Non-pigmented ciliary epithelial cell (primary cell): ENCODE data around the gene SLC35E1.
"Not testable (repeated sequence)": the region's sequence is repeated elsewhere in the genome, so short reads cannot be mapped to it uniquely, and the experiment has no call there.

Source experiments
- DNase-seq: peaks from one replicate; pipeline ENCODE4 v3.0.0-alpha.2; 2010; ENCODE audit warnings: low read depth

The SLC35E1 gene

DNA sequence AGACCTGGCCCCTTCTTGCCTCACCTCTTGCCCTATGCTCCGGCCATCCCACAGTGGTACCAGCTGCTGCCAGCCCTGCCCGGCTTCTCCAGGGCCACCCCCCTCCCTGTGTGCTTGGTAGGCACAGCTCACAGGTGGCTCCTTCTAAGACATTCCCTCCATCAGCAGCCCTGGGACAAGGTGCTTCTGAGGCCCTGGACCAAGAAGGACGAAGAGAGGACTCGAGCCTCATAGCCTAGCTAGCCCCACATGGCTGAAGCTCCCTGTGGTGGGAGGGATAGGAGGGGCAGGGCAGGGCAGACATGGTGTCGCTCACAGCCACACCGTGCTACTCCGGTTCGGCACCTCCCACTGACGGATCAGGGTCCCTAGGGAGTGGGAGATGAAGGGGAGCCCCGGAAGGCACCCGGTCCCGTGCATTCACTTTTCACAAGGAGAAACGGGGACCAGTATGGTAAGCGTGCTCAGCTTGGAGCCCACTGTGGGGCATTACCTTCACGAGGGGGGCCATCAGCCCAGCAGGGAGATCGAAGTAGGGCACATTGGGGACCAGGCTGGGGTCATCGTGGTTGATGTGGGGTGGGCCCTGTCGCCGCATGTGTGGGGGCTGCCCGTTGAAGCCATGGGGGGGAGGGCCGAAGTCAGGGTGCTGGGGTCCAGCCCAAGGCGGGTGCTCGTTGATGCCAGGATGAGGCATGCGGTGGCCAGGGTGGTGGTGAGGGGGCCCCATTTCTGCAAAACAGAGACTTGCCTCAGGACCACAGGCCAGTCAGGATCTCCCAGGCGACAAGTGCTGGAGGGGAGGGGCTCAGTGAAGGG, 49.4 kb downstream of the SLC35E1 start:
- DNase-seq, result no peak

DNA sequence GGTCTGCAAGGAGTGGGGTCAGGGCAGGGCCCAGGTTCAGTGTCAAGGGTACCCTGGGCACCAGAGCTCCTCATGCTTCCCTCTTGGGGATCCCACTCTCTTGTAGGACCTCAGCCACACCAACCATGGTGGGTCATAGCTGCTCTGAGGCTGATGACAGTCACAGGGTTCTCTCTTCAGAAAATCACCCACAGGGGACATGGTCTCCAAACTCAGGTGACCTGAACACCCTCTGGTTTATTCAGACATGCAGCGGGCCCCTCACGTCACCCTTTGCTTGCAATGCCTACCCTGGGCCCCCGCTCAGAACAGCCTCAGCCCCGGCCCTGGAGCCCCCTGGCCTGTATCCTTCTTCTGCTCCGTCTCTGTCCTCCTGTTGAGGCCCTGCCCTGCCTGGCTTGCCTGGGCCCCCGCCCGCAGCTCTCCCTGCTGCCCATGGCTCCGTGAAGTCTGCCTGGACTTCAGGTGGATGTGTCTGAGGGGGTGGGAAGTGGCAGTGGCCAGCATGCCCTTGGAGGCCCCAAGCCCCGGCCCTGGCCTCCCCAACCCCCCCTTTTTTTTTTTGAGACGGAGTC, 50.4 kb downstream of the SLC35E1 start:
- no peak for DNase-seq

DNA sequence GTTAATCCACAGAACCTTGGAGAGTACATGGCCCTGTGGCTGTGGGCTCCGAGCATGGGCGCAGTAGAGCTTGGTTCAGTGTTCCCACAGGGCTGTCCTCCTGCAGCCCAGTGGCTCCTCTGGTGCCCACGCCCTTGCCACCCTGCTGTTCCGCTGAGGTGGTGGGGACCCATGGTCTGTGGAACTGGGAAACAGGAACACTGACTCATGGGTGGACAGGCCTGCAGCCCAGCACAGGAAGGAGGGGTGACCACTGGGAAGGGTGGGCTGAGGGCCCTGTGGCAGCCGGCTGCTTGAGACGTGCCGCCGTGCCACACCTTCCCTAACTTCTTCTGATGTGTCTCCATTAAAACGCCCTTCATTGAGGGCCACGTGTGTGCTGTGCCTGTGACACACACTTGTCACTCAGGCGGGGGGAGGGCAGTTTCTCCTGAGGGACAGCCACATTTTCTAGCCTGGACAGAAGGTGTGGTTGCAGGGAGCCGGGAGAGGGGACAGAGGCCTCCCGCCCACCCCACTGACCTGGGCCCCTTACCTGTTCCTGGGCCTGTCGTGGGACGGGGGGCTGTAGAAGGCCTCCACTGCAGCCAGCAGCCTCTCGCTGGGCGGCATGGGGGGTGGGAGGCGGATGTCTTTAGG, 51.1 kb downstream of the SLC35E1 start:
- no peak for DNase-seq

- DNase-seq, result no peak
Measured at GRCh38 chr19:16520074-16520973, 51.9 kb downstream of the SLC35E1 start.

GRCh38 chr19:16519230-16519687, 53.0 kb downstream of the SLC35E1 start:
- DNase-seq, result no peak

DNA sequence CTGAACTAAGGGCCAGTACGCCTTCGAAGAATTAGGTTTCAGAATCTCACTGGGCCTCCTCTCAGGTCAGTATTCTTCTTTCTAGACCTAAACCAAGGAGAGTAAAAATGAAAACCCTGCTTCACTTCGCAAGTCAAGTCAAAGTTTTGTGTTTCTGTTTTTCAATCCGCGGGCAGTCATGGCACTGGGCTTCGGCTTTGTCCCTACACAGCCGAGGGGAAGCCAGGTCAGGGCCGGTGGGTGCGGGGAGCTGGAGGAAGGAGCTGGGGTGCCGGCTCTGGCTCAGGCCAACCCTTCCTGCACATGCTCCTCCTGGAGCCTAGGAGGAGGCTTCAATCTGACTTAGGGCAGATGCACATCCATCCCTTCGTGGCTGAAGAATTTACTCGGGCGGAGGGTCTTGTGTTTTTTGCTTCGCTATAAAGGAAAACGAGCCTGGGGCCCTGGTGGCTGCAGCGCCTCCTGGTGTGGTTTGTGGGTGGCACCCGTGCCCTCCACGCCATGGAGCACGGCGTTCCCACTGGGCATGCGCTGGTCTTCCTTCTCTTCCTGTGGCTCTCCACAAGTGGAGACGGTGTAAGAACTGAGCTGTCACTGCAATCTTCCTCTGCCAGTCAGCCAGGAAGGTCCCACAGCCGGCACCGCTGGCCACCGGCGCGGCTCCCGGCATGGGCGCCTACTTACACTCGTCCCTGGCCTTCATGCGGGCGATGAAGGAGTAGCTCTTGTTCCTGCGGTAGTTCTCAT, 53.6 kb downstream of the SLC35E1 start:
- no peak for DNase-seq

- no peak for DNase-seq
Measured at GRCh38 chr19:16518061-16518460, 54.2 kb downstream of the SLC35E1 start.

DNA sequence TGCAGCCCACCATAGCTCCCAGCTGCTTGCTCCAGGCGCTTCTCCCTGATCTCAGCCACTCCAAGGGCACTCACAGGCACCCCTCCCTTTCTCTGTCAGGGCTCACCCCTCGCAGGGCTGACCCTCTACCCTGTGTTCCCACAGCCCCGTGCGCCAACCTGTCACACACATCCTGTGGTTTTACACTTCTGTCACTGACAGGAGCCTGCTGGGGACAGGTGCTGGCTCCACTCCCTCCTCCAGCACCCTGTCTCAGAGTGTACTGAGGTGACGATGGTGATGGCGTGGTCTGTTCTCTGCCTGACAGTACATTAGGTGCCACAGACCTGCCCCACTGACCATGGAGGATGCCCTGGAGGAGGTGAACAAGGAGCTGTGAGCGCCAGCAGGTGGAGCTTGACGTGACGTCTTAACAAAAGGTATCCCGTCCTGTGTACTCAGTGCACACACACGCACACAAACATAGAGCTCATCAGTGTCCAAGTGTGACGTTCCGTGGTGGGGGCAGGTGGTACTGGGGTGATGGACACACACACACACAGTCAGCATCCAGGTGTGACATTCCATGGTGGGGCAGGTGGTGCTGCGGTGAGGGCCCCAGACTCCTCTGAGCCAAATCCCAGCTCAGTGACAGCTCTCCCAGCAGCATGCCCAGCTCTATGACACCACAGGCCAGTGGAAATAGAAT, 55.1 kb downstream of the SLC35E1 start:
- DNase-seq, result no peak

DNA sequence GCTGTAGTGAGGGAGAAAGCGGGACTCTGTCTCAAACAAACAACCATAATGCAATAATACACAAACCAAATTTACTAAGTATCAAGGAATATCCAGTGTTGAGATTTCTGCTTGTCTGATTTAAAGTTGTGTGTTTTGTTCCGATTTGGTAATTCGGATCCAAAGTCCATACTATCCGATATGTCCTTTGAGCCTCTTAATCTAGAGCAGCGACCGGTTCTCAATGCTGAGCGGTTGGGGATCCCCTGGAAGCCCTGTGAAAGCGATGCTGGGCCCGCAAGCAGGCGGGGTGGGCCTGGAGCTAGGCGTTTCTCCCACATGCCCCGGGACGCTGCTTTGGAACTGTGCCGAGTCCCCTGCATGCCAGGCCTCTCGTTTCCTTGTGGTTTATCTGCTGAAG, 55.8 kb downstream of the SLC35E1 start:
- DNase-seq, result no peak

DNA sequence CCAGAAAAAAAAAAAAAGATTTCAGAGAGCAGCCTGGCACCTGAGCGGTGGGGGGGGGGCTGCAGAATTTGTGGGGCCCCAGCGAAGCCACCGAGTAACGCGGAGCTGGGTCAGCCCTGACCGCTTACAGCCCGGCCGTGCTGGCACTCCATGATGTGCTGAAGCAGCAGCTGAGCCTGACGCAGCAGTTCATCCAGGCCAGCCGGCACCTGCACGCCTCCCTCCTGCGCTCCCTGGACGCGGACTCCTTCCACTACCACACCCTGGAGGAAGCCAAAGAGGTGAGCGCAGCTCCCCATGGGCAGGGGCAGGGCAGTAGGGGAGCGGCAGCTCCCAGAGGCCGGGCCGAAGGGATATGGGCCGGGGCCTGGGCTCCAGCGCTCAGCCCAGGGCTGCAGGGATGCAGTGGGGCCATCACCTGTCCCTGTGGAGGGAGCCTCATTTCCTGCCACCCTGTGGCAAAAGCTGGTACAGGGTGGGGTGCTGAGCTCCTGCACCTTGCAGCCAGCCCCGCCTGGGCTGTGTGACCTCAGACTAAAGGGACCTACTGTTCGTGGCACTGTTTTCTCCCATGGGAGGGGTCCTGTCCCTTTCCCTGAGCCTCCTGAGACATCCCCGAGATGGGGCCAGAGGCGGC, 57.7 kb downstream of the SLC35E1 start:
- no peak for DNase-seq

GRCh38 chr19:16512611-16513010, 59.6 kb downstream of the SLC35E1 start:
- DNase-seq, result not testable (repeated sequence)

DNA sequence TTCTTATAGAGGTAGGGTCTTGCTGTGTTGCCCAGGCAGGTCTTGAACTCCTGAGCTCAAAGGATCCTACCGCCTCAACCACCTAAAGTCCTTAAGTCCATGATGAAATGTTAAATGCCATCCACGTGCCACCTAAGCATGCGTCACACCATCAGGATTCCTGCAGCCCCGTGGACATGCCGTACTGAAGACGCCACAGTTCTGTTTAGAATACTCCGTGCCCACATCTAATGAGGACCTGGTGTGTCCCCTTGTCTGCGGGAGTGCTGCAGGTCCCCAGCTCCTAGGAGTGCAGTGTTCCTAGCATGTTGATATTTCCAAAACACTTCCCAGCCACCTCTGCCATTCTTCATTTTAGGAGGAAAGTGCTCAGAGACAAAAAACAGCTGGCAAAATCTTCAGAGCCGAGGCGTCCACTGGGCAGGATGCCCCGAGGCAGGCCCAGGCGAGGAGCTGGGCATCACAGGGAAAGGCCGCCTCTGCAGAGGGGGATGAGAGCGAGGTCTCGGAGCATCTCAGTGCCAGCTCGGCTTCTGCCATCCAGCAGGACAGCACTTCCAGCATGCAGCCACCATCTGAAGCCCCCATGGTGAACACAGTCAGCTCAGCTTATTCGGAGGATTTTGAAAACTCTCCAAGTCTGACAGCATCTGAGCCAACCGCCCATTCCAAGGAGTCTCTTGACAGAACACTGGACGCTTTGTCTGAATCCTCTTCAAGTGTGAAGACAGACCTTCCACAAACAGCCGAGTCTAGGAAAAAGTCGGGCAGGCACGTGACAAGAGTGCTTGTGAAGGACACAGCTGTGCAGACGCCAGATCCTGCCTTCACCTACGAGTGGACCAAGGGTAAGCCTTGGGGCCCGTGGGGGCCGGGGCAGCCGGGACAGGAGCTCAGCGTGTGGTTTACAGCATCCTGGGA, 62.8 kb downstream of the SLC35E1 start:
- no peak for DNase-seq

- no peak for DNase-seq
Measured at GRCh38 chr19:16508546-16508945, 63.7 kb downstream of the SLC35E1 start.

- no peak for DNase-seq
Measured at GRCh38 chr19:16506961-16507360, 65.3 kb downstream of the SLC35E1 start.

DNA sequence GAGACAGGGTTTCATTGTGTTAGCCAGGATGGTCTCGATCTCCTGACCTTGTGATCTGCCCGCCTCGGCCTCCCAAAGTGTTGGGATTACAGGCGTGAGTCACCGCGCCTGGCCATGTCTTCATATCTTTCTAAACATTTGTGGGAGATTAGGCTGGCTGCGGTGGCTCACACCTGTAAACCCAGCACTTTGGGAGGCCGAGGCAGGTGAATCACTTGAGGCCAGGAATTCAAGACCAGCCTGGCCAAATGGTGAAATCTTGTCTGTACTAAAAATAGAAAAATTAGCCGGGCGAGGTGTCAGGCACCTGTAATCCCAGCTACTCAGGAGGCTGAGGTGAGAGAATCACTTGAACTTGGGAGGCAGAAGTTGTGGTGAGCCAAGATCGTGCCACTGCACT, 66.1 kb downstream of the SLC35E1 start:
- not testable (repeated sequence) for DNase-seq

DNA sequence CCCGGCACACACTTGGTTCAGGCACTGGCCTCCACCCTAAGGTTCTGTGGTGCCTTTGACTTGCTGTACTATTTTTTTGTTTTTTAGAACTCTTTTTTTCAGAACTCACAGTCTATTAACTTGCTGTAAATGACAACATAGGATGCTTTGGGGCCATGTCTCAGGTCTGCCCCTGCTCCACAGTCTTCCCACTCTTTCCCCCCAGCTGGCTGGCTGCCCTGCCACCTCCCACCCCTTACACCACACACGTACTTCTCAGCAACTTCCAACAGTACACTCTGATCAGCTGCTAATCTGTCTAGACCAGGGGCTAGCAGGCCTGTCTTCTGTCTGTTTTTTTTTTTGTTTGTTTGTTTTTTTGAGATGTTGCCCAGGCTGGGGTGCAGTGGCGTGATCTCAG, 67.9 kb downstream of the SLC35E1 start:
- no peak for DNase-seq
